HG02943 (cell line): ENCODE measurements around the gene ZBED5.
"Not testable (repeated sequence)": the region's sequence is repeated elsewhere in the genome, so short reads cannot be mapped to it uniquely, and the experiment has no call there.

Source experiments
- ATAC-seq: cut with Tn5 transposase; IDR thresholded peaks from one replicate; pipeline ENCODE4 v1.9.1; 2021; ENCODE audit warnings: mild to moderate bottlenecking, low read depth, moderate library complexity; ENCODE audit not compliant: unreplicated experiment

The ZBED5 gene

DNA sequence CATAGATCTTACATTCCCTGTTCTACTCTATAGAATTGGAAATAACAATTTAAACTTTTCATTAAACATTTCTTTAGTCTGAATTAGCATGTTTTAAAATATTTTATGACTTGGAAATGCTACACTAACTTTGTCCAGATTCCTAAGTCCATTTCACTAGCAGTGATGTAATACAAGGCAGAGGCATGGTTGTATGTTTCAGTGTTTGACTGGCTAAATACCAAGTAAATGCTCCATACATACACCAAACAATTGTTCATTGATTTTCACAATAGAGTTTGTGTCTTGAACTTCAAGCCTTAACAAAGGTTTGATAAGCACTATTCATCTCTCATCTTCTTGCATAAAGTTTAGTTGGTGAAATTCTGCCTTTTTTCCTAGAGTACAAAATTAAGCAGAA lies 13.5 kb downstream of the ZBED5 start:
- ATAC-seq: no peak

DNA sequence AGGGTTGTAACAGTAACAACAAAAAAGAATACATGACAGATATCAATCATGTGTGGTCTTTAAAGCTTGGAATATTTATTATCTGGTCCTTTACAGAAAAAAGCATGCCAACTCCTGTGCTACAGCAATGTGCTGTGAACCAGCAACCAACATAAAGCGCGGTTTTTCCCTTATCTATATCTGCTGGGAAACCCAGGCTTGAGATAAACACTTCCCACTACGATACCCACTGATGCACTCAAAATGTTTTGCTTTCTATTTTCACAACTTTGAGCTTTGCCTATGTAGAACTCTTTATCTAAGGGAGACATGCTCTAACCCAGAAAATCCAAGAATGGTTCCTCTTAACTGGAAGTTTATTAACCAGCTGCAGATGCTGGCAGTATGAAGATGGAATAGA lies 19.0 kb downstream of the ZBED5 start:
- no peak for ATAC-seq

GRCh38 chr11:10838083-10838482 lies 19.8 kb downstream of the ZBED5 start:
- no peak for ATAC-seq

DNA sequence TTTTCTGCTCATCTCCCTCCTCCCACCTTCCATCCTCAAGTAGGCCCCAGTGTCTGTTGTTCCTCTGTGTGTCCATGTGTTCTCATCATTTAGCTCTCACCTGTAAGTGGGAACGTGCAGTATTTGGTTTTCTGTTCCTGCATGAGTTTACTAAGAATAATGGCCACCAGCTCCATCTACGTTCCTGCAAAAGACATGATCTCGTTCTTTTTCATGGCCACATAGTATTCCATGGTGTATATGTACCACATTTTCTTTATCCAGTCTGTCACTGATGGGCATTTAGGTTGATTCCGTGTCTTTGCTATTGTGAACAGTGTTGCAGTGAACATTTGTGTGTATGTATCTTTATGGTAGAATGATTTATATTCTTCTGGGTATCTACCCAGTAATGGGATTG lies 21.0 kb downstream of the ZBED5 start:
- ATAC-seq: not testable (repeated sequence)

DNA sequence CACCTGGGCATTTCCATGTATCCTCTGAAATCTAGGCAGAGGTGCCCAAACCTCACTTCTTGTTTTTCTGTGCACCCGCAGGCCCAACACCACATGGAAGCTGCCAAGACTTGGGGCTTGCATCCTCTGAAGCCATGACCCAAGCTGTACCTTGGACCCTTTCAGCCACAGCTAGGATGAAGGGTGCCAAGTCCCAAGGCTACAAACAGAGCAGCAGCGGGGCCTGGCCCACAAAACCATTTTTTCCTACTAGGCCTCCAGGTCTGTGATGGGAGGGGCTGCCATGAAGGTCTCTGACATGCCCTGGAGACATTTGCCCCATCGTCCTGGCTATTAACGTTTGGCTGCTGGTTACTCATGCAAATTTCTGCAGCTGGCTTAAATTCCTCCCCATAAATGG lies 28.7 kb downstream of the ZBED5 start:
- ATAC-seq: no peak

GRCh38 chr11:10828402-10828801 lies 29.5 kb downstream of the ZBED5 start:
- no peak for ATAC-seq

- no peak for ATAC-seq
These were observed 33.0 kb downstream of the ZBED5 start for GRCh38 chr11:10824888-10825287.

DNA sequence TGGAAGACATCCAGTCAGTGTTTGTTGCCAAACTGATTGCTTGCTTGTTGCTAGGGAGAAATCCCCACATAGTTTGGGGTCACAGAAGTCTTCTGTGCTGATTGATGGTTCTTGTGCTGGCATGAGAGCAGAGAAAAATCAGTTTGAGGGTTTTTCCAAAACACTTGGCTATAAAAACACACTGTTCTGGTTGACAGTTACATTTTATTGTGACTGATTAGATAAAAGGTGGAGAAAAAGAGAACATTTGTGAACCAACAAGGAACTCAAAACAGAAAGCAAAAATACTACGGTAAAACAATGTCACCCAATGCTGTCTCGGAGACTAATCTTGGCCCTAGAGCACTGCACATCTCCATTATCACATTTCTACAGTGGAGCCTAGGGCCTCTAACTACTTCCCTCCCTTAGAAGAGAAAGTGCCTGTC lies 34.7 kb downstream of the ZBED5 start:
- no peak for ATAC-seq

DNA sequence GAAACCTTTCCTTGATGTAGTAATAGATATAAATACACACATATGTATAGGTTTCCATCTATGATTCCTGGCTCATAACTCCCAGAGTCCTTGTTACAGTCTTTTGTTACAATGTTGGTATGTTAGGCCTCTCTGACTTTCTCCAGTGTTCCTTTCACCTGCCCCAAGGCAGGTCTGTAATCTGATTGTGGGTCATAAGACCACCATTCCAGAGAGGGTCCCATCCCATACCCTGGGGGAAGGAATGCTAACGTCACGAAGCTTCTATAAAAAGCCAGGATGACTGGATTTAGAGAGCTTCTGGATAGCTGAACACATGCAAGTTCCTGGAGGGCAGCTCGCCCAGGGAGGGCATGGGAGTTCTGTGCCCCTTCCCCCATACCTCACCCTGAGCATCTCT lies 35.4 kb downstream of the ZBED5 start:
- not testable (repeated sequence) for ATAC-seq

GRCh38 chr11:10818594-10818993 lies 39.3 kb downstream of the ZBED5 start:
- ATAC-seq: no peak

DNA sequence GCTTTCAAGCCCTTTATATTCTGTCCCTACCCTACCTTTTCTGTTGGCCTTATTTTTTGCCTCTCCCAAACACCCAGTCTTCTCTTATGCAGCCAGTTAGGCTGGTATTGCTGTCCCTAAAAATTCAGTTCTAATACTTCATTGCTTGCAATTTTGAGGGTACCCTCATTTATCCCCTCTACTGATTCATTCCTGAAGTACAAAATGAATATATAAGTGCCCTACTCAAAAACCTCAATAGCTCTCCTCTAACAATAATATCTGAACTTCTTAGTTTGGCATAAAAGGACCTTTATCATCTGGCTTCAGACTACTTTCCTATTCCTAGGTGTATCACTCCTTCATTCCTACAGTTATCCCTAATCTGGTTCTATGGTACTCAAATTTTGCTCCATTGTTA lies 43.9 kb downstream of the ZBED5 start:
- no peak for ATAC-seq

- peak; percentile 22 for ATAC-seq
These were observed 48.3 kb downstream of the ZBED5 start for GRCh38 chr11:10809373-10810160.

DNA sequence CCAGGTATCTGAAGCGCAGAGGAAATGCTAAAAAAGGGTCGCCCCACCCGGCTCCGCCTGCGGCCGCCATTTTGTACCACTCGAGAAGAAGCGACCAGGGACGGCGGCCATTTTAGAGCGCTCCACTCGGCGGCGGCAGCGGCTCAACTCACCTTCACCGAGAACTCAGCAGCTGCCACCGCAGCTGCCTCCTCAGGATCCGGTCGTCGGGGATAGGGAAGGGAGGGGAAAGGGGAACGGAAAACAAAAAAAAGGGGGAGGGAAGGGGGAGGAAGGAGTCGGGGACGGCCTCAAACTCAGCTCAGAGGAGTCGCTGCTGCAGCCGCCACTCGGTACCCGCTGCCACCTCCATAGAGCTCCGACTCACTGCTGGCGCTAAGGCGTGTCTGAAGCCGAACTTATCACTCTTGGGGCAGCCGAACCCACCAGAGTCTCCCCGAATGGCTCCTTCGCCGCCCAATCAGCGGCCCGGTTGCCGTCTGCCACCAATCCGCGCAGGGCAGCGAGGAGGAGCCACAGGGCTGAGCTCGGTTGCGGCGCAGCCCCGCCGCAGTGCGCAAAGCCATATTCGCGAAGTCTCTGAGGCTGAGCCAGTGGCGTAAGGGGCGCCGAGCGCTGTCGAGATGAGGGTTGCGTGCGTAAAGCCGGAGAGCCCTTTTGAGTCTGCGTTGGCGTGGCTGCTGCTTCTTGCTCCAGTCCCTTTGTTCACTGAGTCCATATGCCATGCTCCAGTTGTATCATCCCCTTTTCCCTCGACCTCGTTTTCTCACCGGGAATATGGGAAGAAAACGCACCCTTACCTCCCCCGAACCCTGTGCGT lies 49.1 kb downstream of the ZBED5 start, which contains the start of gene EIF4G2:
Gene EIF4G2, minus strand, starts transcription at position 374 of the 820 bp plus-strand sequence.
- peak; percentile 89 for ATAC-seq

- peak; percentile 22 for ATAC-seq
These were observed 49.7 kb downstream of the ZBED5 start for GRCh38 chr11:10808235-10808552.

DNA sequence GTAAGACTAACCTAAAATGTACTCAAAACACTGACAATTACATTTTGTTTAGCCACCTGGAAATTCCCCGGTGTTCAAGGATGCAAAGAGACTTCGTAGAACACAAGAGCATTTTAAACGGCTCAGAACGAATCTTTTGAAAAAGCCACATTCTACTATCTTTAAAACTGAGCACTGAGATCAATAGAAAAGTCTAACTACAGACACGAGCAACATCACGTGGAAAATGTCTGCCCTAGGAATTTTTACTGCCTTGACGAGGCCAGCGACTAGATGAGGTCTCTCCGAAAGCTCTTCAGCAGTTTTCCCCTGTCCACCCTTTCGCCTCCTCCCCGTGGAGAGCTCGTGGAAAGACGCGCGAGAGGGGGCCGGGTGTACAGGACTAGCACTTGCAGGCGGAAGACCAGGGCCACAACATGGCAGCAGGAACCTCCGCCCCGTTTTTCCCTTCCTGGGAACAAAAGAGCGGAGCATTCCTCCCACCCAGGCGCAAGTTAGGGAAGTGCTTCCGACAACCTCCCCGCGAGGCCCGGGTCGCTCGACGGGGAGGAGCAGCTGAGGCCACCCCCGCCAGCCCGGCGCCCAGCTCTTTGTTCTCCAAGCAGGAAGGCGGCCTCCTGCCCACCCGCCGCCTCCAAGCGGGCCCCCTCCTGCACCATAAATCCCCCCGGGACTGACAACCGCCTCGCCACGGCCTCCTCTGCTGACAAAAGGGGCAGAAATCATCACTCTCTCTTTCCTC lies 50.2 kb downstream of the ZBED5 start:
- no peak for ATAC-seq

- ATAC-seq: no peak
These were observed 51.6 kb downstream of the ZBED5 start for GRCh38 chr11:10806206-10806605.

DNA sequence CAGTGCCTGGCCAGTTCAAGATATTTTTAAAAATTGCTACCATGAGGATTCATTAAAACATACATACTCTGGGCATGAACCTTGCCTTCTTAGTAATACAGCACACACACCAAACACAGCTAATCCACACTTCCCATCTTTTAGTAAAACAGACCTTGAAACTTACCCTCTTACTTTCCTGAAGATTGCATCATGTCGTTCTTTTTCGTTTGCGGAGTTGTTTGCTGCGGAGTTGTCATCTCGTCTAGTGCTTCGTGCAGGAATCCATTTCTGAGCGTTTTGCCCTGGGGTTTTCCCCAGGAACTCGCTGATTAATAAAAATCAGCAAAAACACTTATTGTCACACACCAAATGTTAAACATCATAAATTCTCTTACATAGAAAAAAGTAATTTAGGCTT lies 52.1 kb downstream of the ZBED5 start:
- ATAC-seq: no peak

- no peak for ATAC-seq
These were observed 54.2 kb downstream of the ZBED5 start for GRCh38 chr11:10803676-10804075.
